ENCODE data around the gene ZNF180. TPM values are rescaled to one million over a fixed set of nuclear protein-coding genes. Genes with fewer than 3 reads are reported as not detected.
A peak's percentile ranks its signal among the peaks of the same experiment; 100 is the strongest.

Gene ZNF180
- 5.9 and 7.7 TPM in 2 replicates for total RNA-seq (2014; rRNA removed; shearing (Covaris generic); ENCODE audit: low replicate concordance)

DNA sequence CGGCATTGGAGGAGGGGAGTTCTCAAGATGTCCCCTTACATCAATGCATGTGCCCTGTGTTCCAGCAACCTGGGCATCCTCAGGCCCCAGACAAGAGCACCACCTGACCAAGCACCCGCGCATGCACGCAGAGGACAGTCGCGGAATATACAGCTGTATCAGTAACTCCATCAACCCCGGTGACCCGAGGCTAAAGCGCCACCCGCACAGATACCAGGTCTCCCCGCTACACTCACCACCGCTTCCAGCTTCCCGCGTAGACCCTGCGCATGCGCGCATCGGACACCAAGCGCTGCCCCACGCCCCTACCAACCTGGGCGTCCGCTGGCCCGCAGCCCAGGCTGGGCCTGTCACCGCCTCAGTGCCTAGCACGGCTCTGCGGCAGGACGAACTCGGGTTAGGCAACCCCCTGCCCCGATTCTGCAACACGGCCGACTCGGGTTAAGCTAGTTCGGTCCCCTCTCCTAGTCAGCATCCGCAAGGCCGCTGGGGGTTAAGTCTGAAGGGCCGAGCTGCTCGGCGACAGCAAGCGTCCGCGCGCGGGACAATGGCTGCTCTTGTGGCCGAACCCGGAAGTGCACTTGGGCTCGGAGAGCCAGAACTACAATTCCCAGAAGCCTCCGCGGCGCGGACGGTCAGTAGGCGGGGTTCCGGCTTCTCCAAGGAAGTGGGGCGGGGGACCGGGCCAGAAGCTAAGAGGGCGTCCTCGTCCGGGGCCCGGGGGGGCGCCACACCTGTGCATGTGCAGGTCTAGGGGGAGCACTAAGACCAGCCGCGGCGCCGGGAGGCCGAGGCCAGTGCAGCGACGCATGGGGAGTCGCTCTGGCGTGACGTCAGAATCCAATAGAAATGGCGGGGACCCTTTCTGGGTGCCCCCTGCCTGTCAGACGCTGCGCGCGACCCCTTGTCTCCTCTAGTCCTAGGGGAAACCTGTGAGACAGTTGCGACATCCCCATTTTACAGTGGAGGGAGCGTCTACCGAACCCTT lies at the start of gene ZNF180:
TSS of gene ZNF180 (minus strand) at position 561 of the 988 bp plus-strand sequence. CDS start 3,188 bp downstream, outside the sequence.
- Histone ChIP-seq H4K20me1 (ENCODE audit: insufficient read depth, low read depth, low read length) (no peaks in the 10 kb centered on the region), H3K27ac (ENCODE audit: low read length) (no peak within 1 kb of the TSS), H3K79me2 (ENCODE audit: low read length) (peaks cover 46% of the 10 kb centered on the region), H3K4me3 (ENCODE audit: low read length) (peak within 1 kb of the TSS; percentile 84), H3K4me1 (ENCODE audit: low read length) (peaks cover 11% of the 10 kb centered on the region), H3K4me2 (ENCODE audit: low read depth, low read length, poor library complexity, severe bottlenecking) (peak within 1 kb of the TSS; percentile 65), H3K9me2 (replicated peaks; ENCODE audit: insufficient read depth, low read length) (no peaks in the 10 kb centered on the region), H3K9me3 (ENCODE audit: low read length) (peaks cover 42% of the 10 kb centered on the region), H3K36me3 (ENCODE audit: insufficient read depth, low read length) (peaks cover 36% of the 10 kb centered on the region), H2AFZ (ENCODE audit: low read length) (peak within 1 kb of the TSS; percentile 99), H3K27me3 (ENCODE audit: low read length) (no peaks in the 10 kb centered on the region), H3K9ac (ENCODE audit: low read length) (peak within 1 kb of the TSS; percentile 81)
- DNase-seq: peak; percentile 98

- H3K4me2 ChIP-seq (ENCODE audit: low read depth, low read length, poor library complexity, severe bottlenecking): no peak overlapping the region
- H3K9me3 ChIP-seq (ENCODE audit: low read length): no peaks in the 10 kb centered on the region
- H3K27me3 ChIP-seq (ENCODE audit: low read length): no peaks in the 10 kb centered on the region
- H3K27ac ChIP-seq (ENCODE audit: low read length): no peak overlapping the region
- DNase-seq: no peak
- no peak overlapping the region for H3K9ac ChIP-seq (ENCODE audit: low read length)
- no peaks in the 10 kb centered on the region for H3K79me2 ChIP-seq (ENCODE audit: low read length)
- H4K20me1 ChIP-seq (ENCODE audit: insufficient read depth, low read depth, low read length): no peaks in the 10 kb centered on the region
- H2AFZ ChIP-seq (ENCODE audit: low read length): no peak overlapping the region
- no peaks in the 10 kb centered on the region for H3K36me3 ChIP-seq (ENCODE audit: insufficient read depth, low read length)
- no peak overlapping the region for H3K4me3 ChIP-seq (ENCODE audit: low read length)
- no peaks in the 10 kb centered on the region for H3K9me2 ChIP-seq (replicated peaks; ENCODE audit: insufficient read depth, low read length)
- no peaks in the 10 kb centered on the region for H3K4me1 ChIP-seq (ENCODE audit: low read length)
These were observed 49.2 kb upstream of the ZNF180 start for GRCh38 chr19:44549507-44549906.

DNA sequence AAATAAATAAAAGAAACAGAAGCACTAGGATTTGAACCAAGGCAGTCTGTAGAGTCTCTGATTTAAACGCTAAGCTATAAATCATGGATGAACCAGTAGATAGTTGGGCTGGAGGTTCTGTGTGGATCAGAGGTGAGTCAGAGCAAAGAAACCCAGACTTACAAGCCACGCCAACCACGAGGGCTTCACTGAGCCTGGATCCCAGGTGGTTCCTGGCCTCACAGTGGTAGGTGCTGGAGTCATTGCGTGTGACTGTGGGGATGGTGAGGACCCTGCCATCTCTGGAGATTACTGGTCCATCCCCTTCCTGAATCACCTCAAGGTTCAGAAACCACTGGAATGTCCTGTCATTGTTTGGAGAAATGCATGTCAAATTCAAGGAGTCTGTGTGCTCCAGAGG lies 48.4 kb upstream of the ZNF180 start:
- DNase-seq: no peak
- no peak overlapping the region for H3K4me2 ChIP-seq (ENCODE audit: low read depth, low read length, poor library complexity, severe bottlenecking)
- H3K9me2 ChIP-seq (replicated peaks; ENCODE audit: insufficient read depth, low read length): no peaks in the 10 kb centered on the region
- no peak overlapping the region for H3K4me3 ChIP-seq (ENCODE audit: low read length)
- H3K79me2 ChIP-seq (ENCODE audit: low read length): no peaks in the 10 kb centered on the region
- H3K27ac ChIP-seq (ENCODE audit: low read length): no peak overlapping the region
- H3K9ac ChIP-seq (ENCODE audit: low read length): no peak overlapping the region
- H3K4me1 ChIP-seq (ENCODE audit: low read length): no peaks in the 10 kb centered on the region
- no peaks in the 10 kb centered on the region for H3K36me3 ChIP-seq (ENCODE audit: insufficient read depth, low read length)
- H3K27me3 ChIP-seq (ENCODE audit: low read length): no peaks in the 10 kb centered on the region
- no peaks in the 10 kb centered on the region for H3K9me3 ChIP-seq (ENCODE audit: low read length)
- no peak overlapping the region for H2AFZ ChIP-seq (ENCODE audit: low read length)
- H4K20me1 ChIP-seq (ENCODE audit: insufficient read depth, low read depth, low read length): no peaks in the 10 kb centered on the region

- Histone ChIP-seq H3K9me3 (ENCODE audit: low read length) (no peaks in the 10 kb centered on the region), H3K9me2 (replicated peaks; ENCODE audit: insufficient read depth, low read length) (no peaks in the 10 kb centered on the region), H3K4me3 (ENCODE audit: low read length) (no peak overlapping the region), H3K79me2 (ENCODE audit: low read length) (no peaks in the 10 kb centered on the region), H3K27ac (ENCODE audit: low read length) (no peak overlapping the region), H4K20me1 (ENCODE audit: insufficient read depth, low read depth, low read length) (no peaks in the 10 kb centered on the region), H3K36me3 (ENCODE audit: insufficient read depth, low read length) (no peaks in the 10 kb centered on the region), H3K4me2 (ENCODE audit: low read depth, low read length, poor library complexity, severe bottlenecking) (no peak overlapping the region), H3K9ac (ENCODE audit: low read length) (no peak overlapping the region), H3K27me3 (ENCODE audit: low read length) (no peaks in the 10 kb centered on the region), H3K4me1 (ENCODE audit: low read length) (no peaks in the 10 kb centered on the region), H2AFZ (ENCODE audit: low read length) (no peak overlapping the region)
- no peak for DNase-seq
These were observed 43.7 kb upstream of the ZNF180 start for GRCh38 chr19:44544031-44544430.

GRCh38 chr19:44542671-44543070 lies 42.3 kb upstream of the ZNF180 start:
- Histone ChIP-seq H3K9ac (ENCODE audit: low read length) (no peak overlapping the region), H4K20me1 (ENCODE audit: insufficient read depth, low read depth, low read length) (no peaks in the 10 kb centered on the region), H3K27me3 (ENCODE audit: low read length) (no peaks in the 10 kb centered on the region), H3K27ac (ENCODE audit: low read length) (no peak overlapping the region), H2AFZ (ENCODE audit: low read length) (no peak overlapping the region), H3K4me2 (ENCODE audit: low read depth, low read length, poor library complexity, severe bottlenecking) (no peak overlapping the region), H3K9me3 (ENCODE audit: low read length) (no peaks in the 10 kb centered on the region), H3K4me3 (ENCODE audit: low read length) (no peak overlapping the region), H3K4me1 (ENCODE audit: low read length) (no peaks in the 10 kb centered on the region), H3K79me2 (ENCODE audit: low read length) (no peaks in the 10 kb centered on the region), H3K36me3 (ENCODE audit: insufficient read depth, low read length) (no peaks in the 10 kb centered on the region), H3K9me2 (replicated peaks; ENCODE audit: insufficient read depth, low read length) (no peaks in the 10 kb centered on the region)
- no peak for DNase-seq

DNA sequence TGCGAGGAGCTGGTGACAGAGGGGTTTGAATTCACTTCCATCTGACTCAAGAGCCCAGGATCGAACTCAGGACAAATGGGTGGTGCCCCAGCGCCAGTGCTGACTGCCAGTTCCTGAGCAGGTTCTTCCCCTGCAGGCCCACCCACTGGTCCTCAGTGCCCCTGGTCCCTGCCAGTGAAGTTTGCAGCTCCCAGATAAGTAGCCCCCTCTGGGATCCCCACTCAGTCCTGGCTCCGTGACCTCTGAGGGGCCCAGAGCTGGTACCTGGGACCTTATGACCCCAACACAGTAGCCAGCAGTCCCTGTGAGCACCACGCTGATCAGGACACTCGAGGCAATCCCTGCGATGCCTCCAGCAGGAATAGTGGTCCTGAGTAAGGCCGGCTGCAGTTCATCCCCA lies 40.4 kb upstream of the ZNF180 start:
- H3K36me3 ChIP-seq (ENCODE audit: insufficient read depth, low read length): no peaks in the 10 kb centered on the region
- DNase-seq: no peak
- H3K4me2 ChIP-seq (ENCODE audit: low read depth, low read length, poor library complexity, severe bottlenecking): no peak overlapping the region
- no peaks in the 10 kb centered on the region for H3K79me2 ChIP-seq (ENCODE audit: low read length)
- H3K9me2 ChIP-seq (replicated peaks; ENCODE audit: insufficient read depth, low read length): no peaks in the 10 kb centered on the region
- H3K4me3 ChIP-seq (ENCODE audit: low read length): no peak overlapping the region
- no peaks in the 10 kb centered on the region for H3K9me3 ChIP-seq (ENCODE audit: low read length)
- no peaks in the 10 kb centered on the region for H3K4me1 ChIP-seq (ENCODE audit: low read length)
- H2AFZ ChIP-seq (ENCODE audit: low read length): no peak overlapping the region
- no peaks in the 10 kb centered on the region for H4K20me1 ChIP-seq (ENCODE audit: insufficient read depth, low read depth, low read length)
- no peaks in the 10 kb centered on the region for H3K27me3 ChIP-seq (ENCODE audit: low read length)
- no peak overlapping the region for H3K9ac ChIP-seq (ENCODE audit: low read length)
- H3K27ac ChIP-seq (ENCODE audit: low read length): no peak overlapping the region

DNA sequence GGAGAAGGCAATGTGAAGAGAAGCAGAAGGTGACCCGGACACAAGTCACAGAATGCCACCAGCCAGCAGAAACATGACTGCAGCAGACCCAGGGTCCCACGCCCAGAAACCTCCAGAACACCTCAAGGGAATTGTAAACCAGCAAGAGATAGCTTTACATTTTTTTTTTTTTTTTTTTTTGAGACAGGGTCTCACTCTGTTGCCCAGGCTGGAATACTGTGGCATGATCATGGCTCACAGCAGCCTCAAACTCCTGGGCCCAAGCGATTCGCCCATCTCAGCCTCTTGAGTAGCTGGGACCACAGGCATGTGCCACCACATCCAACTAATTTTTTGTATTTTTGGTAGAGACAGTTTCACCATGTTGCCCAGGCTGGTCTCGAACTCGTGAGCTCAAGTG lies 39.7 kb upstream of the ZNF180 start:
- Histone ChIP-seq H3K36me3 (ENCODE audit: insufficient read depth, low read length) (no peaks in the 10 kb centered on the region), H3K4me3 (ENCODE audit: low read length) (no peak overlapping the region), H2AFZ (ENCODE audit: low read length) (no peak overlapping the region), H3K79me2 (ENCODE audit: low read length) (no peaks in the 10 kb centered on the region), H4K20me1 (ENCODE audit: insufficient read depth, low read depth, low read length) (no peaks in the 10 kb centered on the region), H3K9ac (ENCODE audit: low read length) (no peak overlapping the region), H3K27ac (ENCODE audit: low read length) (no peak overlapping the region), H3K9me3 (ENCODE audit: low read length) (no peaks in the 10 kb centered on the region), H3K4me1 (ENCODE audit: low read length) (no peaks in the 10 kb centered on the region), H3K27me3 (ENCODE audit: low read length) (no peaks in the 10 kb centered on the region), H3K9me2 (replicated peaks; ENCODE audit: insufficient read depth, low read length) (no peaks in the 10 kb centered on the region), H3K4me2 (ENCODE audit: low read depth, low read length, poor library complexity, severe bottlenecking) (no peak overlapping the region)
- DNase-seq: no peak

- H4K20me1 ChIP-seq (ENCODE audit: insufficient read depth, low read depth, low read length): no peaks in the 10 kb centered on the region
- H3K9me2 ChIP-seq (replicated peaks; ENCODE audit: insufficient read depth, low read length): no peaks in the 10 kb centered on the region
- no peaks in the 10 kb centered on the region for H3K36me3 ChIP-seq (ENCODE audit: insufficient read depth, low read length)
- H3K4me1 ChIP-seq (ENCODE audit: low read length): no peaks in the 10 kb centered on the region
- H3K4me3 ChIP-seq (ENCODE audit: low read length): no peak overlapping the region
- H2AFZ ChIP-seq (ENCODE audit: low read length): no peak overlapping the region
- no peak overlapping the region for H3K4me2 ChIP-seq (ENCODE audit: low read depth, low read length, poor library complexity, severe bottlenecking)
- H3K9me3 ChIP-seq (ENCODE audit: low read length): no peaks in the 10 kb centered on the region
- H3K27ac ChIP-seq (ENCODE audit: low read length): no peak overlapping the region
- no peaks in the 10 kb centered on the region for H3K27me3 ChIP-seq (ENCODE audit: low read length)
- no peak for DNase-seq
- no peaks in the 10 kb centered on the region for H3K79me2 ChIP-seq (ENCODE audit: low read length)
- no peak overlapping the region for H3K9ac ChIP-seq (ENCODE audit: low read length)
These were observed 39.0 kb upstream of the ZNF180 start for GRCh38 chr19:44539236-44539826.
